IMR-90 (cell line): ENCODE data around the gene RNASE4. TPM values are rescaled to one million over a fixed set of nuclear protein-coding genes. Genes with fewer than 3 reads are reported as not detected.

ENCODE experiments used
- ATAC-seq: fragments of 200-7000 bp; cut with Tn5 transposase; 2 replicates; pipeline ENCODE4 v1.9.1; 2020; ENCODE audit warnings: low read depth, mild to moderate bottlenecking, moderate library complexity
- BruUV-seq: library from RNA; stranded (reverse); fragments of 400-500 nt; replicated peaks from 2 replicates; lab custom pipeline; 2021; lab: Mats Ljungman, UMichigan
- CTCF ChIA-PET: fragments of 300-600 bp; formaldehyde crosslinking; extraction: SDS; loops from one replicate; lab custom pipeline; 2021; ENCODE audit warnings: antibody characterized with exemption; lab: Yijun Ruan, JAX
- POLR2A ChIA-PET: fragments of 300-600 bp; sonication (Branson Sonifier 250); formaldehyde crosslinking; loops from one replicate; lab custom pipeline; 2022; ENCODE audit warnings: antibody characterized with exemption; ENCODE audit not compliant: unreplicated experiment; lab: Charles Lee
- DNase-seq: peaks from one replicate; pipeline ENCODE4 v3.0.0; 2013
- H2AFZ ChIP-seq: replicated peaks from 2 replicates; pipeline ENCODE3; 2013; ENCODE audit warnings: low read length, mild to moderate bottlenecking; ENCODE audit not compliant: poor library complexity
- H2AK5ac ChIP-seq: 2 replicates; pipeline ENCODE4 v1.6.1; 2013; ENCODE audit warnings: low read depth, low read length, inconsistent platforms
- H2AK9ac ChIP-seq: replicated peaks from 2 replicates; pipeline ENCODE3; 2013; ENCODE audit warnings: mild to moderate bottlenecking, low read depth, low read length, moderate library complexity; ENCODE audit not compliant: poor library complexity
- H2BK120ac ChIP-seq: 2 replicates; pipeline ENCODE4 v1.6.1; 2013; ENCODE audit warnings: low read depth, low read length, inconsistent platforms
- H2BK15ac ChIP-seq: 3 replicates; pipeline ENCODE4 v1.6.1; 2013; ENCODE audit warnings: low read depth, low read length, inconsistent platforms
- H2BK20ac ChIP-seq: 2 replicates; pipeline ENCODE4 v1.6.1; 2013; ENCODE audit warnings: low read depth, mild to moderate bottlenecking, inconsistent platforms, low read length, moderate library complexity
- H2BK5ac ChIP-seq: 2 replicates; pipeline ENCODE4 v1.6.1; 2013; ENCODE audit warnings: mild to moderate bottlenecking, low read depth, low read length, inconsistent platforms; ENCODE audit not compliant: poor library complexity, severe bottlenecking
- H3K14ac ChIP-seq: replicated peaks from 2 replicates; pipeline ENCODE4 v1.6.1; 2013; ENCODE audit warnings: low read depth, low read length, inconsistent platforms
- H3K18ac ChIP-seq: 2 replicates; pipeline ENCODE4 v1.6.1; 2013; ENCODE audit warnings: low read depth, low read length, control low read depth
- H3K23ac ChIP-seq: 2 replicates; pipeline ENCODE4 v1.6.1; 2013; ENCODE audit warnings: low read depth, low read length, inconsistent platforms
- H3K27ac ChIP-seq: 2 replicates; pipeline ENCODE4 v1.5.1; 2013; ENCODE audit warnings: mild to moderate bottlenecking, control low read depth, low read length; ENCODE audit not compliant: insufficient read depth
- H3K27me3 ChIP-seq: 2 replicates; pipeline ENCODE4 v1.6.1; 2013; ENCODE audit warnings: low read length; ENCODE audit not compliant: control insufficient read depth, insufficient read depth
- H3K36me3 ChIP-seq: 2 replicates; pipeline ENCODE4 v1.6.1; 2013; ENCODE audit warnings: low read length, mixed read lengths; ENCODE audit not compliant: control insufficient read depth, insufficient read depth
- H3K4ac ChIP-seq: 2 replicates; pipeline ENCODE4 v1.6.1; 2013; ENCODE audit warnings: low read depth, low read length, inconsistent platforms
- H3K4me1 ChIP-seq: 2 replicates; pipeline ENCODE4 v1.6.1; 2013; ENCODE audit warnings: low read length, mixed read lengths; ENCODE audit not compliant: control insufficient read depth, insufficient read depth
- H3K4me2 ChIP-seq: 2 replicates; pipeline ENCODE4 v1.6.1; 2013; ENCODE audit warnings: low read depth, mild to moderate bottlenecking, control low read depth, low read length, moderate library complexity
- H3K4me3 ChIP-seq: 2 replicates; pipeline ENCODE4 v1.5.1; 2013; ENCODE audit warnings: low read depth, mild to moderate bottlenecking, control low read depth, low read length, moderate library complexity; ENCODE audit not compliant: insufficient read depth
- H3K56ac ChIP-seq: 2 replicates; pipeline ENCODE4 v1.6.1; 2013; ENCODE audit warnings: low read length, inconsistent platforms; ENCODE audit not compliant: insufficient read depth; ENCODE audit errors: extremely low read depth
- H3K79me1 ChIP-seq, 2 experiments: 2 replicates each; pipeline ENCODE4 v1.6.1; 2013; ENCODE audit warnings: low read length in 2 of 2, inconsistent platforms in 1 of 2, low read depth in 1 of 2
- H3K9ac ChIP-seq: 2 replicates; pipeline ENCODE4 v1.6.1; 2013; ENCODE audit warnings: low read depth, low read length, control low read depth
- H3K9me1 ChIP-seq: 2 replicates; pipeline ENCODE4 v1.6.1; 2013; ENCODE audit warnings: low read length, inconsistent platforms; ENCODE audit not compliant: insufficient read depth
- H3K9me3 ChIP-seq: 2 replicates; pipeline ENCODE4 v1.6.1; 2013; ENCODE audit warnings: low read length; ENCODE audit not compliant: control insufficient read depth, insufficient read depth
- H4K20me1 ChIP-seq: 2 replicates; pipeline ENCODE4 v1.6.1; 2013; ENCODE audit warnings: low read length, inconsistent platforms; ENCODE audit not compliant: insufficient read depth
- H4K5ac ChIP-seq: 2 replicates; pipeline ENCODE4 v1.6.1; 2013; ENCODE audit warnings: mild to moderate bottlenecking, low read depth, low read length, control low read depth
- H4K8ac ChIP-seq, 2 experiments: 2 replicates each; pipeline ENCODE4 v1.6.1; 2013; ENCODE audit warnings: low read depth in 2 of 2, low read length in 2 of 2, control low read depth in 1 of 2, inconsistent platforms in 1 of 2
- H4K91ac ChIP-seq: 2 replicates; pipeline ENCODE4 v1.6.1; 2013; ENCODE audit warnings: low read depth, low read length, inconsistent platforms; ENCODE audit not compliant: insufficient read depth
- BHLHE40 ChIP-seq: fragments of 150-350 bp; IDR thresholded peaks from 2 replicates; pipeline ENCODE4 v1.6.1; 2016; ENCODE audit warnings: mild to moderate bottlenecking, low read depth, low read length
- CTCF ChIP-seq: conservative IDR thresholded peaks from 2 replicates; pipeline ENCODE4 v1.5.1; 2012; ENCODE audit warnings: mild to moderate bottlenecking, low read depth, low read length, improper control_type of control experiment
- NFE2L2 ChIP-seq: fragments of 150-350 bp; IDR thresholded peaks from 2 replicates; pipeline ENCODE4 v1.6.1; 2016; ENCODE audit warnings: low read depth, mild to moderate bottlenecking, low read length
- RAD21 ChIP-seq: IDR thresholded peaks from 2 replicates; pipeline ENCODE4 v1.6.1; 2012; ENCODE audit warnings: low read length, improper control_type of control experiment
- SMC3 ChIP-seq: fragments of 150-350 bp; IDR thresholded peaks from 2 replicates; pipeline ENCODE4 v1.6.1; 2016; ENCODE audit warnings: low read depth, mild to moderate bottlenecking, antibody characterized with exemption, low read length, moderate library complexity
- WGBS, 2 experiments: methylation state at CpG; one replicate each; pipeline versions ENCODE4 v1.1.5 to v1.1.7; 2013; ENCODE audit warnings: missing lambda C conversion rate in 2 of 2; ENCODE audit not compliant: insufficient read length in 1 of 2; ENCODE audit errors: extremely low coverage in 2 of 2; 5-methylcytosine and 5-hydroxymethylcytosine counted together
- dilution Hi-C: fragments of 300-500 bp; cut with HindIII; formaldehyde crosslinking; loops from one replicate; pipeline ENCODE4 v1.14.3; 2018; ENCODE audit warnings: low sequenced_read_pairs; ENCODE audit not compliant: unreplicated experiment
- in situ Hi-C: fragments of 300-500 bp; cut with MboI; formaldehyde crosslinking; loops from 3 replicates; pipeline ENCODE4 v1.14.3; 2019; ENCODE audit warnings: low sequenced_read_pairs, inconsistent platforms, mixed read lengths
- intact Hi-C: fragments of 100-400 bp; cut with micrococcal nuclease; formaldehyde crosslinking; loops from 2 replicates; pipeline ENCODE4 v1.10.0; 2022
- polyA plus RNA-seq, 3 experiments: library from polyadenylated mRNA; depleted of rRNA; stranded (reverse); fragments of >200 nt; gene quantifications; 2 replicates each; pipeline ENCODE4 v1.2.3, GENCODE V29; 2012; ENCODE audit warnings: low replicate concordance in 1 of 3
- total RNA-seq: library from RNA; depleted of rRNA; stranded (reverse); fragments of >200 nt; gene quantifications from 2 replicates; pipeline ENCODE4 v1.2.3, GENCODE V29; 2012

The RNASE4 gene
- total and polyA plus RNA-seq, 2 of the 4 experiments (the other 2 are of a cell fraction) = 10.4 to 11.6 TPM

GRCh38 chr14:20690848-20691640 is 6.7 kb downstream of the RNASE4 start:
- H2BK5ac ChIP-seq = no peak overlapping the region
- intact Hi-C loops = loop anchor here (1.0 kb wide), 2 partner anchors 82 to 158 kb away; no protein-coding TSS in a partner anchor
- H3K36me3 ChIP-seq = no peaks in the 10 kb centered on the region
- WGBS, 2 experiments = 0% methylated on average over 1 of the region's 9 CpGs; no CpG with 5 or more reads in 1 of the 2 experiments
- BruUV-seq = no TSS peak
- no peak overlapping the region for H4K8ac ChIP-seq
- in situ Hi-C loops = loop anchor here (10.0 kb wide), 1 partner anchor 274 kb away; no protein-coding TSS in a partner anchor
- H4K91ac ChIP-seq = no peak overlapping the region
- H3K4me3 ChIP-seq = no peak overlapping the region; the same call in 1 of the 2 replicates
- no peak overlapping the region for H3K23ac ChIP-seq
- H2AFZ ChIP-seq = no peak overlapping the region
- dilution Hi-C loops = no loop called here
- H4K20me1 ChIP-seq = no peaks in the 10 kb centered on the region
- H3K4ac ChIP-seq = no peak overlapping the region
- no peak overlapping the region for H2BK15ac ChIP-seq
- no peak for TF ChIP-seq BHLHE40
- TF ChIP-seq NFE2L2 = no peak
- peak; percentile 62 for TF ChIP-seq SMC3
- TF ChIP-seq CTCF = peak; percentile 88
- TF ChIP-seq RAD21 = peak; percentile 82
- H3K4me1 ChIP-seq = no peaks in the 10 kb centered on the region
- no peak overlapping the region for H2BK20ac ChIP-seq
- CTCF ChIA-PET = interaction anchor here (0.6 to 2.8 kb wide), 9 partner anchors 9 to 363 kb away, joined by 3 to 15 read pairs (median 3); no protein-coding TSS in a partner anchor
- H3K9ac ChIP-seq = no peak overlapping the region
- POLR2A ChIA-PET = interaction anchor here (0.6 kb wide), 1 partner anchor 59 kb away, joined by 4 read pairs; no protein-coding TSS in a partner anchor
- no peak overlapping the region for H2AK5ac ChIP-seq
- no peak overlapping the region for H4K5ac ChIP-seq
- H3K27ac ChIP-seq = no peak overlapping the region
- no peak overlapping the region for H3K18ac ChIP-seq
- H3K14ac ChIP-seq = no peak overlapping the region
- H3K79me1 ChIP-seq = peaks cover 1 to 9% of the 10 kb centered on the region in 2 experiments; a peak in 1 of 4 replicates
- H2AK9ac ChIP-seq = no peak overlapping the region
- no peak overlapping the region for H3K56ac ChIP-seq
- no peak overlapping the region for H2BK120ac ChIP-seq
- H3K9me3 ChIP-seq = no peaks in the 10 kb centered on the region
- H3K27me3 ChIP-seq = no peaks in the 10 kb centered on the region
- no peak overlapping the region for H3K4me2 ChIP-seq
- DNase-seq (peak; percentile 72), ATAC-seq (peak; percentile 99)
- no peaks in the 10 kb centered on the region for H3K9me1 ChIP-seq
